ENCODE results near the gene SEMA6C. TPM values are rescaled to one million over a fixed set of nuclear protein-coding genes. Genes with fewer than 3 reads are reported as not detected.

Gene SEMA6C
- total and polyA plus RNA-seq, 2 of the 13 experiments (the other 11 are each of a cell fraction or from before 2014, with no cell fraction given), result 1.4 to 2.9 TPM

- TF ChIP-seq, protein P1, sequence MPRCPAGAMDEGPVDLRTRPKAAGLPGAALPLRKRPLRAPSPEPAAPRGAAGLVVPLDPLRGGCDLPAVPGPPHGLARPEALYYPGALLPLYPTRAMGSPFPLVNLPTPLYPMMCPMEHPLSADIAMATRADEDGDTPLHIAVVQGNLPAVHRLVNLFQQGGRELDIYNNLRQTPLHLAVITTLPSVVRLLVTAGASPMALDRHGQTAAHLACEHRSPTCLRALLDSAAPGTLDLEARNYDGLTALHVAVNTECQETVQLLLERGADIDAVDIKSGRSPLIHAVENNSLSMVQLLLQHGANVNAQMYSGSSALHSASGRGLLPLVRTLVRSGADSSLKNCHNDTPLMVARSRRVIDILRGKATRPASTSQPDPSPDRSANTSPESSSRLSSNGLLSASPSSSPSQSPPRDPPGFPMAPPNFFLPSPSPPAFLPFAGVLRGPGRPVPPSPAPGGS (CRISPR knock-in tag; IDR thresholded peaks at IDR 0.05), result peak; percentile 53
- TF ChIP-seq MAFG (CRISPR knock-in tag; IDR thresholded peaks at IDR 0.05) (no peak), ZBTB3 (CRISPR knock-in tag; IDR thresholded peaks at IDR 0.05; ENCODE audit: borderline replicate concordance, low read depth) (peak; percentile 13; the same call in 1 of the 2 replicates), ZNF367 (CRISPR knock-in tag; IDR thresholded peaks at IDR 0.05; ENCODE audit: borderline replicate concordance) (0 out of 2 replicates have a peak, but pooled peaks have one; percentile 73), ZFP36 (IDR thresholded peaks at IDR 0.05; ENCODE audit: borderline replicate concordance, low read depth, low read length, partially characterized antibody) (no peak), NFIB (CRISPR knock-in tag; IDR thresholded peaks at IDR 0.05; ENCODE audit: borderline replicate concordance) (no peak), ZNF205 (CRISPR knock-in tag; IDR thresholded peaks at IDR 0.05) (peak; percentile 77; the same call in 1 of the 2 replicates), ZNF354B (CRISPR knock-in tag; IDR thresholded peaks at IDR 0.05) (no peak), NCOA1 (CRISPR knock-in tag; IDR thresholded peaks at IDR 0.05) (no peak), ZNF543 (CRISPR knock-in tag; IDR thresholded peaks at IDR 0.05) (peak; percentile 49; the same call in 1 of the 2 replicates), HMG20B (CRISPR knock-in tag; conservative IDR thresholded peaks at IDR 0.05) (no peak; the same call in 1 of the 2 replicates), ZNF772 (CRISPR knock-in tag; IDR thresholded peaks at IDR 0.05) (peak; percentile 94), NONO (IDR thresholded peaks at IDR 0.05) (no peak), NONO (CRISPR knock-in tag; conservative IDR thresholded peaks at IDR 0.05) (peak; percentile 79), ZBTB14 (CRISPR knock-in tag; IDR thresholded peaks at IDR 0.05) (peak; percentile 26; the same call in 1 of the 2 replicates), PRDM10 (CRISPR knock-in tag; IDR thresholded peaks at IDR 0.05; ENCODE audit: low read depth) (no peak; the same call in 1 of the 2 replicates), ZNF256 (CRISPR knock-in tag; conservative IDR thresholded peaks at IDR 0.05) (peak; percentile 80), ERF (CRISPR knock-in tag; IDR thresholded peaks at IDR 0.05) (peak; percentile 81)
- TF ChIP-seq, protein P2, sequence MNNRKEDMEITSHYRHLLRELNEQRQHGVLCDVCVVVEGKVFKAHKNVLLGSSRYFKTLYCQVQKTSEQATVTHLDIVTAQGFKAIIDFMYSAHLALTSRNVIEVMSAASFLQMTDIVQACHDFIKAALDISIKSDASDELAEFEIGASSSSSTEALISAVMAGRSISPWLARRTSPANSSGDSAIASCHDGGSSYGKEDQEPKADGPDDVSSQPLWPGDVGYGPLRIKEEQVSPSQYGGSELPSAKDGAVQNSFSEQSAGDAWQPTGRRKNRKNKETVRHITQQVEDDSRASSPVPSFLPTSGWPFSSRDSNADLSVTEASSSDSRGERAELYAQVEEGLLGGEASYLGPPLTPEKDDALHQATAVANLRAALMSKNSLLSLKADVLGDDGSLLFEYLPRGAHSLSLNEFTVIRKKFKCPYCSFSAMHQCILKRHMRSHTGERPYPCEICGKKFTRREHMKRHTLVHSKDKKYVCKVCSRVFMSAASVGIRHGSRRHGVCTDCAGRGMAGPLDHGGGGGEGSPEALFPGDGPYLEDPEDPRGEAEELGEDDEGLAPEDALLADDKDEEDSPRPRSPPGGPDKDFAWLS (CRISPR knock-in tag; IDR thresholded peaks at IDR 0.05; ENCODE audit: borderline replicate concordance), result no peak; the same call in 1 of the 2 replicates
- TF ChIP-seq, protein P3, sequence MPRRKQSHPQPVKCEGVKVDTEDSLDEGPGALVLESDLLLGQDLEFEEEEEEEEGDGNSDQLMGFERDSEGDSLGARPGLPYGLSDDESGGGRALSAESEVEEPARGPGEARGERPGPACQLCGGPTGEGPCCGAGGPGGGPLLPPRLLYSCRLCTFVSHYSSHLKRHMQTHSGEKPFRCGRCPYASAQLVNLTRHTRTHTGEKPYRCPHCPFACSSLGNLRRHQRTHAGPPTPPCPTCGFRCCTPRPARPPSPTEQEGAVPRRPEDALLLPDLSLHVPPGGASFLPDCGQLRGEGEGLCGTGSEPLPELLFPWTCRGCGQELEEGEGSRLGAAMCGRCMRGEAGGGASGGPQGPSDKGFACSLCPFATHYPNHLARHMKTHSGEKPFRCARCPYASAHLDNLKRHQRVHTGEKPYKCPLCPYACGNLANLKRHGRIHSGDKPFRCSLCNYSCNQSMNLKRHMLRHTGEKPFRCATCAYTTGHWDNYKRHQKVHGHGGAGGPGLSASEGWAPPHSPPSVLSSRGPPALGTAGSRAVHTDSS (CRISPR knock-in tag; conservative IDR thresholded peaks at IDR 0.05), result peak; percentile 98
These were observed 19.5 kb upstream of the SEMA6C start, which contains the start of the genes LYSMD1 and SCNM1 (continued) for GRCh38 chr1:151165738-151166504.
